Measurements from ENCODE around the gene GAGE12J. TPM values are rescaled to one million over a fixed set of nuclear protein-coding genes. Genes with fewer than 3 reads are reported as not detected.

The GAGE12J gene
- total and polyA plus RNA-seq, 2 donors (not counting 3 experiments of a cell fraction or from before 2014, with no cell fraction given): not detected

DNA sequence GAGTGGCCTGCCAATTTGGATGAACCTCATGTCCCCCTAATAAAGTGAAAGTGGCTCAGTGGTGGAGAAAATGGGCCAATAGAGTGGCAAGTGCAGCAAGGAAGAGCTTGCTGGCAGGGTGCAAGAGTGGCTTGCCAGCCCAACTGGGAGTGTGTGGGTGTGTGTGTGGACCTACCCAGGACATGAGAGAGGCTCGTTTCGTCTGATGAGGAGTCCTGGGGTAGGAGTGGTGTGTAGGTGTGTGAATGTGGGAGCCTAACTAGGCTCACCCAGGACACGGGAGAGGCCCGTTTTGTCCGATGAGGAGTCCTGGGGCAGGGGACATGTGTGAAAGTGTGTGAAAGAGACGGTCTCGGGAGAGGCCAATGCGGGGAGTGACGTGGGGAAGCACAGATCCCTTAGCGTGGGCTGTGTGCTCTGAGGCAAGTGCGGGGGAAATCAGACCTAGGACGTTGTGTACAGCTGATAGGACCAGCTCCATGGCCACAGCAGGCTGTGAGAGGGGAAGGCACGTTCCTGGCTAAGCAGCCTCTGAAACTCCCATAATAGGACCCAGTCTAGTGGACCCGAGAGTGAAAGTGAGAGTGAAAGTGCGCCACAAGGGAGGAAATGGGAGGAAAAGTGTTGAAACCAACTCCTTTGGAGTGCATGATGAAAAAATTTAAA lies 13.1 kb upstream of the GAGE12J start:
- Histone ChIP-seq H3K9me3 (replicated peaks; ENCODE audit: control insufficient read depth, insufficient read depth, low read length) (no peaks in the 10 kb centered on the region), H3K9ac (replicated peaks; ENCODE audit: extremely low read depth, insufficient read depth, low read length) (no peak overlapping the region), H3K79me2 (ENCODE audit: control insufficient read depth, insufficient read depth, low read length) (no peaks in the 10 kb centered on the region), H3K9me1 (replicated peaks; ENCODE audit: control insufficient read depth, extremely low read depth, insufficient read depth, low read length) (no peaks in the 10 kb centered on the region), H4K20me1 (replicated peaks; ENCODE audit: control insufficient read depth, extremely low read depth, insufficient read depth, low read length) (no peaks in the 10 kb centered on the region), H2AFZ (ENCODE audit: low read depth, low read length) (peak overlapping the region; percentile 83), H3K27ac (ENCODE audit: insufficient read depth, low read depth, low read length) (no peak overlapping the region), H3K36me3 (ENCODE audit: control insufficient read depth in 2 of 2, extremely low read depth in 1 of 2, insufficient read depth in 2 of 2, low read length in 2 of 2) (no peaks in the 10 kb centered on the region), H3K27me3 (ENCODE audit: control insufficient read depth in 2 of 2, insufficient read depth in 2 of 2, low read length in 2 of 2) (no peaks in the 10 kb centered on the region), H3K4me1 (ENCODE audit: control insufficient read depth, extremely low read depth, insufficient read depth, low read length) (no peaks in the 10 kb centered on the region), H3K4me3 (replicated peaks in 1 of 3; ENCODE audit: insufficient read depth in 1 of 3, low read depth in 1 of 3, low read length in 3 of 3) (no peak overlapping the region), H3K4me2 (ENCODE audit: insufficient read depth, low read length) (peak overlapping the region; percentile 72)
- DNase-seq (ENCODE audit: low read depth, low spot score) (peak; percentile 2), FAIRE-seq (no peak)
- intact Hi-C loops (cut with micrococcal nuclease): no loop called here
- TF ChIP-seq POLR2A (IDR thresholded peaks at IDR 0.05; ENCODE audit: low read depth, low read length): no peak
- no peak for TF ChIP-seq FOS (IDR thresholded peaks at IDR 0.05; ENCODE audit: borderline replicate concordance, insufficient read depth, low read length)
- no peak for TF ChIP-seq JUN (IDR thresholded peaks at IDR 0.05; ENCODE audit: borderline replicate concordance, insufficient read depth, insufficient read length, low read depth)
- TF ChIP-seq, protein P1, sequence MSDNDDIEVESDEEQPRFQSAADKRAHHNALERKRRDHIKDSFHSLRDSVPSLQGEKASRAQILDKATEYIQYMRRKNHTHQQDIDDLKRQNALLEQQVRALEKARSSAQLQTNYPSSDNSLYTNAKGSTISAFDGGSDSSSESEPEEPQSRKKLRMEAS (IDR thresholded peaks at IDR 0.05; ENCODE audit: insufficient read depth, insufficient read length): no peak
- TF ChIP-seq, protein P2, sequence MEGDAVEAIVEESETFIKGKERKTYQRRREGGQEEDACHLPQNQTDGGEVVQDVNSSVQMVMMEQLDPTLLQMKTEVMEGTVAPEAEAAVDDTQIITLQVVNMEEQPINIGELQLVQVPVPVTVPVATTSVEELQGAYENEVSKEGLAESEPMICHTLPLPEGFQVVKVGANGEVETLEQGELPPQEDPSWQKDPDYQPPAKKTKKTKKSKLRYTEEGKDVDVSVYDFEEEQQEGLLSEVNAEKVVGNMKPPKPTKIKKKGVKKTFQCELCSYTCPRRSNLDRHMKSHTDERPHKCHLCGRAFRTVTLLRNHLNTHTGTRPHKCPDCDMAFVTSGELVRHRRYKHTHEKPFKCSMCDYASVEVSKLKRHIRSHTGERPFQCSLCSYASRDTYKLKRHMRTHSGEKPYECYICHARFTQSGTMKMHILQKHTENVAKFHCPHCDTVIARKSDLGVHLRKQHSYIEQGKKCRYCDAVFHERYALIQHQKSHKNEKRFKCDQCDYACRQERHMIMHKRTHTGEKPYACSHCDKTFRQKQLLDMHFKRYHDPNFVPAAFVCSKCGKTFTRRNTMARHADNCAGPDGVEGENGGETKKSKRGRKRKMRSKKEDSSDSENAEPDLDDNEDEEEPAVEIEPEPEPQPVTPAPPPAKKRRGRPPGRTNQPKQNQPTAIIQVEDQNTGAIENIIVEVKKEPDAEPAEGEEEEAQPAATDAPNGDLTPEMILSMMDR (IDR thresholded peaks at IDR 0.05; ENCODE audit: extremely low read depth in 1 of 2, insufficient read depth in 1 of 2, low read depth in 1 of 2, low read length in 2 of 2): no peak
- TF ChIP-seq POLR2AphosphoS5 (IDR thresholded peaks at IDR 0.05; ENCODE audit: insufficient read depth, low read depth, low read length): no peak
- no peak for TF ChIP-seq EZH2 (IDR thresholded peaks at IDR 0.05; ENCODE audit: borderline replicate concordance, low read depth, low read length, severe bottlenecking)
- no peak for TF ChIP-seq GATA2 (IDR thresholded peaks at IDR 0.05; ENCODE audit: insufficient read depth, insufficient read length, low read depth, low read length)
- no peak for TF ChIP-seq MYC (IDR thresholded peaks at IDR 0.05; ENCODE audit: low read depth, low read length)
- dilution Hi-C loops (cut with MboI; ENCODE audit: extremely low pct_ligation_motif_present, low sequenced_read_pairs): no loop called here
- no TSS peak for BruUV-seq (replicated peaks)
- POLR2A ChIA-PET: no interaction called here
- CTCF ChIA-PET: no interaction called here

All from endothelial cell of umbilical vein (primary cell).